Measurements from ENCODE around the gene TMEM143.
A peak's percentile ranks its signal among the peaks of the same experiment; 100 is the strongest.
"Not testable (repeated sequence)": the region's sequence is repeated elsewhere in the genome, so short reads cannot be mapped to it uniquely, and the experiment has no call there.

The TMEM143 gene

GRCh38 chr19:48321622-48322591 lies 41.8 kb downstream of the TMEM143 start:
- no peak for FAIRE-seq

- FAIRE-seq = peak; percentile 13
Observed at GRCh38 chr19:48321372-48321621, 42.4 kb downstream of the TMEM143 start.

GRCh38 chr19:48319647-48320541 lies 43.8 kb downstream of the TMEM143 start:
- no peak for FAIRE-seq

- FAIRE-seq = no peak
Observed at GRCh38 chr19:48318286-48318987, 45.3 kb downstream of the TMEM143 start.

- FAIRE-seq = not testable (repeated sequence)
Observed at GRCh38 chr19:48317708-48317960, 46.1 kb downstream of the TMEM143 start.

GRCh38 chr19:48315712-48316111 lies 48.0 kb downstream of the TMEM143 start:
- FAIRE-seq = no peak

- FAIRE-seq = no peak
Observed at GRCh38 chr19:48311384-48311783, 52.4 kb downstream of the TMEM143 start.

GRCh38 chr19:48310227-48310626 lies 53.5 kb downstream of the TMEM143 start:
- no peak for FAIRE-seq

- FAIRE-seq = not testable (repeated sequence)
Observed at GRCh38 chr19:48309731-48310130, 54.0 kb downstream of the TMEM143 start.

GRCh38 chr19:48308631-48309586 lies 54.8 kb downstream of the TMEM143 start:
- FAIRE-seq = no peak

GRCh38 chr19:48303866-48304265 lies 59.9 kb downstream of the TMEM143 start:
- FAIRE-seq = no peak

GRCh38 chr19:48303367-48303766 lies 60.4 kb downstream of the TMEM143 start:
- FAIRE-seq = no peak

GRCh38 chr19:48302600-48302959 lies 61.2 kb downstream of the TMEM143 start:
- FAIRE-seq = no peak

GRCh38 chr19:48301886-48302599 lies 61.7 kb downstream of the TMEM143 start:
- no peak for FAIRE-seq

GRCh38 chr19:48297975-48298374 lies 65.8 kb downstream of the TMEM143 start:
- no peak for FAIRE-seq

- no peak for FAIRE-seq
Observed at GRCh38 chr19:48296963-48297734, 66.6 kb downstream of the TMEM143 start.

- no peak for FAIRE-seq
Observed at GRCh38 chr19:48295458-48295857, 68.3 kb downstream of the TMEM143 start.

- no peak for FAIRE-seq
Observed at GRCh38 chr19:48292798-48293197, 70.9 kb downstream of the TMEM143 start.

- FAIRE-seq = not testable (repeated sequence)
Observed at GRCh38 chr19:48291489-48291815, 72.3 kb downstream of the TMEM143 start.

GRCh38 chr19:48290771-48291488 lies 72.8 kb downstream of the TMEM143 start:
- peak; percentile 29 for FAIRE-seq

Data from TTC549 (cell line).